Measurements from ENCODE around the gene ALKBH5. TPM values are rescaled to one million over a fixed set of nuclear protein-coding genes. Genes with fewer than 3 reads are reported as not detected.

The ALKBH5 gene
- total RNA-seq, 1 donor: 108 TPM

DNA sequence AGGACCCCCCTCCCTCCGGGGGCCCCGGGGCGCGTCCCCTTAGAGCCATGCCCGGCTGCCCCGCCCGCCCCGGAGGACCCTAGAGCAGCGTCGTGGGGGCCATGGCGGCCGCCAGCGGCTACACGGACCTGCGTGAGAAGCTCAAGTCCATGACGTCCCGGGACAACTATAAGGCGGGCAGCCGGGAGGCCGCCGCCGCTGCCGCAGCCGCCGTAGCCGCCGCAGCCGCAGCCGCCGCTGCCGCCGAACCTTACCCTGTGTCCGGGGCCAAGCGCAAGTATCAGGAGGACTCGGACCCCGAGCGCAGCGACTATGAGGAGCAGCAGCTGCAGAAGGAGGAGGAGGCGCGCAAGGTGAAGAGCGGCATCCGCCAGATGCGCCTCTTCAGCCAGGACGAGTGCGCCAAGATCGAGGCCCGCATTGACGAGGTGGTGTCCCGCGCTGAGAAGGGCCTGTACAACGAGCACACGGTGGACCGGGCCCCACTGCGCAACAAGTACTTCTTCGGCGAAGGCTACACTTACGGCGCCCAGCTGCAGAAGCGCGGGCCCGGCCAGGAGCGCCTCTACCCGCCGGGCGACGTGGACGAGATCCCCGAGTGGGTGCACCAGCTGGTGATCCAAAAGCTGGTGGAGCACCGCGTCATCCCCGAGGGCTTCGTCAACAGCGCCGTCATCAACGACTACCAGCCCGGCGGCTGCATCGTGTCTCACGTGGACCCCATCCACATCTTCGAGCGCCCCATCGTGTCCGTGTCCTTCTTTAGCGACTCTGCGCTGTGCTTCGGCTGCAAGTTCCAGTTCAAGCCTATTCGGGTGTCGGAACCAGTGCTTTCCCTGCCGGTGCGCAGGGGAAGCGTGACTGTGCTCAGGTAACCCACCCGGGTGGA lies 759 bp downstream of the ALKBH5 start:
- peak; percentile 42 for DNase-seq (ENCODE audit: low read depth)
- TF ChIP-seq, protein P1, sequence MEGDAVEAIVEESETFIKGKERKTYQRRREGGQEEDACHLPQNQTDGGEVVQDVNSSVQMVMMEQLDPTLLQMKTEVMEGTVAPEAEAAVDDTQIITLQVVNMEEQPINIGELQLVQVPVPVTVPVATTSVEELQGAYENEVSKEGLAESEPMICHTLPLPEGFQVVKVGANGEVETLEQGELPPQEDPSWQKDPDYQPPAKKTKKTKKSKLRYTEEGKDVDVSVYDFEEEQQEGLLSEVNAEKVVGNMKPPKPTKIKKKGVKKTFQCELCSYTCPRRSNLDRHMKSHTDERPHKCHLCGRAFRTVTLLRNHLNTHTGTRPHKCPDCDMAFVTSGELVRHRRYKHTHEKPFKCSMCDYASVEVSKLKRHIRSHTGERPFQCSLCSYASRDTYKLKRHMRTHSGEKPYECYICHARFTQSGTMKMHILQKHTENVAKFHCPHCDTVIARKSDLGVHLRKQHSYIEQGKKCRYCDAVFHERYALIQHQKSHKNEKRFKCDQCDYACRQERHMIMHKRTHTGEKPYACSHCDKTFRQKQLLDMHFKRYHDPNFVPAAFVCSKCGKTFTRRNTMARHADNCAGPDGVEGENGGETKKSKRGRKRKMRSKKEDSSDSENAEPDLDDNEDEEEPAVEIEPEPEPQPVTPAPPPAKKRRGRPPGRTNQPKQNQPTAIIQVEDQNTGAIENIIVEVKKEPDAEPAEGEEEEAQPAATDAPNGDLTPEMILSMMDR (IDR thresholded peaks at IDR 0.05; ENCODE audit: insufficient read depth, low read length): no peak
- H3K4me3 ChIP-seq (ENCODE audit: low read depth, low read length): peak overlapping the region; percentile 89

DNA sequence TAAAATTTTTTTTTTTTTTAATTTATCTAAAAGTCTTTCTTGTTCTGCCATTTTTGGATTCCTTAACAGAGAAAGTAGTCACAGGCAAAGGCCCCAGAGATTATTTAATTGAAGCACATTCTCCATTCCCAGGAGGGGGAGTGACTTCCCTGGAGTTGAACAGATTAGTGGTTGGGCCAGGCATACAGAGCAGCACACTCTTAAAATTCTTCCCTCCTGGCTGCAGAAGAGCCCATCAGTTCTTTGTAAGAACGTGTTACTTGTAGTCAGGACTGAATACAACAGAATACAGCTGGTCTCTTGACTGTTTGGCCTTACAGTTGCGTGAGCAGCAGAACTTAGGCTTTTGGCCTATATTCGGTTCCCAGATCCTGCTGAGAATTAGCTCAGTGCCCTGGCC lies 1.8 kb downstream of the ALKBH5 start:
- peak; percentile 60 for DNase-seq (ENCODE audit: low read depth)
- H3K4me3 ChIP-seq (ENCODE audit: low read depth, low read length): peak overlapping the region; percentile 89

DNA sequence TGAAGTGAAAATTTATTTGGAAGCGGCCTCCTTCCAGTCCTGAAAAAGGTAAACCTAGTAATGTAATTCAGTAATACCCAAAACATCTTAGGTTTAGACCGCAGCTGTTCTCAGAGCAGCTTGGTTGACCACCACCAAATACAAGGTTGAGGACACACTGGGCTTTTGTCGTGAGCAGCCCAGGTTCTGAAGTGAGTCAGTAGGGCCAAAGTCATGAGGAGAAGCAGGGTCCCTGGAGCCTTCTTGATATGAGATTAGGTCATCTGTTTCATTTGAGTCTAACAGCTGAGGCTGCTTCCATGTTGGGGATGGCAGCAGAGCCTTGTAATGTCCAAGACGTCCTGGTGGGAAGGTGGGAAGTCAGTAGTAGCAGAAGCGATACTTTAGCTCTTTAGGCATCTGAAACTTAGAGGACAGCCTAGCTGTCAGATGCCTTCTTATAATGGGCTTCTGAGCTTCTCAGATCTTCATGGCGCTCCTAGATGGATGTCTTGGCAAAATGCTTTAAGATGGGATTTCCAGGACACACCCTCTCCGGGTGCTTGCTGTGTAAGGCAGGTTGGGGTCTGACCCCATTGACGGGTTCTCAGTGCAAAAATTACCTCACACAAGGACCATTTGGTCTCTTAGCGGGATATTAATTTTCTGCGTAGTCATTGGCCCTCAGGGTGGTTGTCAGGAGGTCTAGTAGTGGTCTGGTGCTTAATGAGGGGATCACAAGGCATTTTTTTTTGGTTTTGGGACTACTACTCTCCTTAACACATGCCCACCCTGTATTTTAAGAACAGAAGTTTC lies 2.4 kb downstream of the ALKBH5 start:
- DNase-seq (ENCODE audit: low read depth): peak; percentile 33
- TF ChIP-seq, protein P1 (IDR thresholded peaks at IDR 0.05; ENCODE audit: insufficient read depth, low read length): no peak
- H3K4me3 ChIP-seq (ENCODE audit: low read depth, low read length): peak overlapping the region; percentile 89

More for the DNA sequence above, 1.8 kb downstream of the ALKBH5 start:
- TF ChIP-seq, protein P1 (IDR thresholded peaks at IDR 0.05; ENCODE audit: insufficient read depth, low read length): no peak

DNA sequence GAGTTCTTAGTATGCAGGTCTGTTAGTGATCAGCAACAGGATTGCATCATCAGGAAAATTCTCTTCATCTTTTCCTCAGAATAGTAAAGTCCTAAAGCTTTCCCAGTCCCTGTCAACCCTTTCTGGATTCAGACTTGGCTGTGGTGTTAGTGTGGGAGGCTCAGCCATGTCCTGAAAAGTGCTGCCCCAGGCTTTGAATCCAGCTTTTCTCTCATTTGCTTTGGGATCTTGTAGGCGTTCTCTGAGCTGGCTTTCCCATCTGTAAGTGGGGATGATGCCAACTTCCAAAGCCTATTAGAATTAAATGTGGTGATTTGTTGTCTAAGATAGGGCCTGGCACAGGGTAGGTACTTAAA lies 3.0 kb downstream of the ALKBH5 start:
- TF ChIP-seq, protein P1 (IDR thresholded peaks at IDR 0.05; ENCODE audit: insufficient read depth, low read length): no peak
- H3K4me3 ChIP-seq (ENCODE audit: low read depth, low read length): peak overlapping the region; percentile 89
- peak; percentile 88 for DNase-seq (ENCODE audit: low read depth)

DNA sequence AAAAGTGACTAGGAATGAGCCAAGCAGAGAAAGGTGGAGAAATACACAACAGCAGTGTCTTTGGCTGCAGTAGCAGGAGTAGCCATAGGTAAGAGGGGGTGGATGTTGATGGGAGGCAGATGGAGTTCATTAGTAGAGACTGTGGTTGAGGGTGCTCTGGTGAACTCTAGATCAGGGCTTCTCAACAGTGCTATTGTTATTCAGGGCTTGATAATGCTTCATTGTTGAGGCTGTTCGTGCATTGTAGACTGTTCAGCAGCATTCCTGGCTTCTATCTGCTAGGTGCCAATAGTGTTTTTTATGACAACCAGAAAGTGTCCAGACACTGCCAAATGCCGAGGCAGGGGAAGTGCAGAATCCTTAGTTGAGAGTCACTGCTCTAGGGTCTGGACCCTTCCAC lies 3.6 kb downstream of the ALKBH5 start:
- H3K4me3 ChIP-seq (ENCODE audit: low read depth, low read length): peak overlapping the region; percentile 89
- TF ChIP-seq, protein P1 (IDR thresholded peaks at IDR 0.05; ENCODE audit: insufficient read depth, low read length): no peak
- DNase-seq (ENCODE audit: low read depth): peak; percentile 66

DNA sequence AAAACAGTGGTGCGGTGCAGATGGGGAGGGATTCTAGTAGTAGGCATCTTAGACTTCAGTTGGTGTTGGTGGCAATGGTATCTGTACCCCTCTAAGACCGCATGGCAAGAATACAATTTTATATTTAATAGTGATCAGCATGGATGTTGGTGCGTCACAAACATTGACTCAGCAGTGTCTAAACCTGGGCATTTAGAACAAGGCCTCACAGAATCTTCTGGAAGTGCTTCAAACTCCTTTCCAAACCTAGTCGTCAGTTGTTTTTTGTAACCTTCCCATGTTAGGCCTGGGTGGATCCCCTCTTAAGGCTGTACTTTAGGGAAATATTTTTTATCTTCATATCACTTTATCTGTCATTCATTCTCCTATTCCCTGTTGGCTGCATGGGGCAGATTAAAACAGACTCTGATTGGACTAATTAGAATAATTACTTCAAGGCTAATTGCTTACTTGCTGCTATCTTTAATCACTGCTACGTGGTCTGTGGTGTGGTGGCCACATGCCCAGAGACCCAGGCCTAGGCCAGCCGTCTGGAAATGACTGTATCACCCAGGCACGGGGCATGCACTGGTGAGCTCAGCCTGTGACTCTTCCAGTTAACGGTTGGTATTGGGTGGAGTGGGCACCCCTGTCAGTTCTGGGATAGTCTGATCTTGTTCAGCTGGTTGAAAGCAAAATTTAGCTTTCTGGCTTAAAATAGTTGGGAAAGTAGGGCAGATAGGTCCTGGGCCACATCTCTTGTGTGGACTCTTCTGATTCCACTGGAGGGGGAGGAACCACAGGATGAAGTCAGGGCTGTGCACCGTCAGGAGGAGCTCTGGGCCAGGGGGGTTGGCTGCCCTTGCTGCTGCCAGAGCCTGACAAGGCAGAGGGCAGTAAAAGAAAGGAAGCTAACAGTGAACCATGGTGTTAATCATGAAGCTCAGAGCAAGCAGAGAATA lies 4.5 kb downstream of the ALKBH5 start:
- H3K4me3 ChIP-seq (ENCODE audit: low read depth, low read length): peak overlapping the region; percentile 89
- DNase-seq (ENCODE audit: low read depth): peak; percentile 68
- TF ChIP-seq, protein P1 (IDR thresholded peaks at IDR 0.05; ENCODE audit: insufficient read depth, low read length): no peak
